ENCODE data around the gene ZNF775.

DNA sequence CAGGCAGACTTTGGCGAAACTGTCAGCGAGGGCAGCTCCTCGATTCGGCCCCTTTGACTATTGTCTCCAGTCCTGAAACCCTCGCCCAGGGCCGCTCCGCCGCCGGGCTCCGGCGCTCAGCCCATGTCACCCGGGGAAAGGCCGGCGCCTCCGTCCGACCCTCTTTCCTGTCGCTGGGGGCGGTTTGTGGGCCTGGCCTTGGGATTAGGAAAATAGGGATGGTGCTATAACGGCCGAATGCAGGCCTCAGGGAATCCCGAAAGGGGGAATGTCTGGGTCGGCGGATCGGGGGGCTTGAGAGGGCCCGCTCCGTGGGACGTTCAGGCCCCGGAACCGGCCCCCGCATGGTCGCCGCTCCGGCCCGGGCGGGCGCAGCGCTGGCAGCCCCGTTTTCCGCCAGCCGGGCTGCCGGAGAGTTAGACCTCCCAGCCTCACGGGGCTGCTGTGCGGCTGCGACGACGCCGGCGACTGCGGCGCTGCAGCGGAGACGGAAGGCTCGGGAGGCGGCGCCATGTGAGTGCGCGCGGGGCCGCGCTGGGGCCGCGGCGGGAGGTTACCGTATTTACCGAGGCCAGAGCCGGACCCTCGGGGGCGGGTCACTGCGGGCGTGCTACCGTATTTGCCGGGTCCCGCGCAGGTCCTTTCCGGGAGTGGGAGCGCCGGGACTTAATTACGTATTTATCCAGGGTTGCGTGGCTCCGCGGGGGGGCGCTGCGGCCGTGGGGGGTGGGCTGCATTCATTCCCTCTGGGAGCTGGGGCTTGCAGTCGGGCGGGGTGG is 25.9 kb downstream of the ZNF775 start:
- TF ChIP-seq SP1 (IDR thresholded peaks at IDR 0.05), result no peak
- no peak for TF ChIP-seq CTBP1 (IDR thresholded peaks at IDR 0.05; ENCODE audit: borderline replicate concordance)
- TF ChIP-seq ARNT (IDR thresholded peaks at IDR 0.05), result peak; percentile 80
- TF ChIP-seq ZNF384 (IDR thresholded peaks at IDR 0.05), result no peak
- no peak for TF ChIP-seq SUZ12 (IDR thresholded peaks at IDR 0.05)
- TF ChIP-seq FOXK2 (IDR thresholded peaks at IDR 0.05), result no peak
- 0 out of 2 replicates have a peak, but pooled peaks have one; percentile 45 for TF ChIP-seq FOXM1 (IDR thresholded peaks at IDR 0.05; ENCODE audit: borderline replicate concordance)
- no peak for TF ChIP-seq NFRKB (IDR thresholded peaks at IDR 0.05)
- no peak for TF ChIP-seq BHLHE40 (IDR thresholded peaks at IDR 0.05; ENCODE audit: borderline replicate concordance)
- TF ChIP-seq PKNOX1 (IDR thresholded peaks at IDR 0.05), result no peak
- TF ChIP-seq FOXA1 (IDR thresholded peaks at IDR 0.05), result no peak
- TF ChIP-seq HDGF (IDR thresholded peaks at IDR 0.05; ENCODE audit: borderline replicate concordance), result no peak
- peak; percentile 88 for TF ChIP-seq LEF1 (IDR thresholded peaks at IDR 0.05; ENCODE audit: borderline replicate concordance)
